GM13976 (cell line): ENCODE measurements around the gene PLA2G4B.

Source experiments
- DNase-seq: peaks from one replicate; pipeline ENCODE4 v3.0.0; 2012; ENCODE audit warnings: low spot score
- in situ Hi-C: fragments of 300-500 bp; cut with MboI; formaldehyde crosslinking; loops from one replicate; pipeline ENCODE4 v1.12.0; 2022; ENCODE audit warnings: low sequenced_read_pairs, mixed read lengths, inconsistent platforms; ENCODE audit not compliant: unreplicated experiment
- TF ChIP-seq, protein P1 (sequence below): IDR thresholded peaks from 2 replicates; pipeline ENCODE4 v1.5.1; 2012; ENCODE audit warnings: borderline replicate concordance, mild to moderate bottlenecking; ENCODE audit not compliant: insufficient read depth; ENCODE audit errors: extremely low read depth, missing control alignments, control extremely low read depth

The PLA2G4B gene

DNA sequence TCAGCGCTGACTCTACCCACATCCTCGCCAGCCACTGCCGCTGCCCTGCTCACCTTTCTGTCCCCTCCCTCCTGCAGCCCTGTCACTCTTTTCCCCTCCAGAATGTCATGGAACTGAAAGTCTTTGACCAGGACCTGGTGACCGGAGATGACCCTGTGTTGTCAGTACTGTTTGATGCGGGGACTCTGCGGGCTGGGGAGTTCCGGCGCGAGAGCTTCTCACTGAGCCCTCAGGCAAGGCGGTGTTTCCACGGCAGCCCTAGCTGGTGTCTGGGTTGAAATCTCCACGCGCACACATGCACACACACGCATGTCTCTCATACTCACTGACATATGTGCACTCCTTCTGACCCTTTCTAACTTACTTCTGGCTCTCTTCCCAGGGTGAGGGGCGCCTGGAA, 2.0 kb downstream of the PLA2G4B start:
- in situ Hi-C loops: no loop called here
- no peak for DNase-seq
- TF ChIP-seq, protein P1, sequence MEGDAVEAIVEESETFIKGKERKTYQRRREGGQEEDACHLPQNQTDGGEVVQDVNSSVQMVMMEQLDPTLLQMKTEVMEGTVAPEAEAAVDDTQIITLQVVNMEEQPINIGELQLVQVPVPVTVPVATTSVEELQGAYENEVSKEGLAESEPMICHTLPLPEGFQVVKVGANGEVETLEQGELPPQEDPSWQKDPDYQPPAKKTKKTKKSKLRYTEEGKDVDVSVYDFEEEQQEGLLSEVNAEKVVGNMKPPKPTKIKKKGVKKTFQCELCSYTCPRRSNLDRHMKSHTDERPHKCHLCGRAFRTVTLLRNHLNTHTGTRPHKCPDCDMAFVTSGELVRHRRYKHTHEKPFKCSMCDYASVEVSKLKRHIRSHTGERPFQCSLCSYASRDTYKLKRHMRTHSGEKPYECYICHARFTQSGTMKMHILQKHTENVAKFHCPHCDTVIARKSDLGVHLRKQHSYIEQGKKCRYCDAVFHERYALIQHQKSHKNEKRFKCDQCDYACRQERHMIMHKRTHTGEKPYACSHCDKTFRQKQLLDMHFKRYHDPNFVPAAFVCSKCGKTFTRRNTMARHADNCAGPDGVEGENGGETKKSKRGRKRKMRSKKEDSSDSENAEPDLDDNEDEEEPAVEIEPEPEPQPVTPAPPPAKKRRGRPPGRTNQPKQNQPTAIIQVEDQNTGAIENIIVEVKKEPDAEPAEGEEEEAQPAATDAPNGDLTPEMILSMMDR: no peak

DNA sequence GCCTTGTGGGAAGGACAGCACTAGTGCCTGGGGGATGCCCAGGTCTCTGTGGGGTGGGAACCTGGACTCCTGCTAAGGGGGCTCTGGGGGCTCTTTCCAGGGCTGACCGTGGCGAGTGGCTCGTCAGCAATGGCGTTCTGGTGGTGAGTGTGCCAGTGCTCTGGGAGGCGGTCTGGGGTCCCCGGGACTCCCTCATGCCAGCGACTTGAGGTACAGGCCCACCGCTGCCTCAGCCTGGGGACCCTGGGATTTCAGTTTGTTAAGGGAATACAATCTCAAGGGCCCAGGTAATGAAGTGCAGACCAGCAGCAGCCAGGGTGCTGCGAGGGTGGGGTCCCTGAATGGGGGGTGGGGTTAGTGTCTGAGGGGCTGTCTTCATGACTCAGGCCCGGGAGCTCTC, 2.5 kb downstream of the PLA2G4B start:
- no peak for DNase-seq
- in situ Hi-C loops: no loop called here
- TF ChIP-seq, protein P1: no peak

DNA sequence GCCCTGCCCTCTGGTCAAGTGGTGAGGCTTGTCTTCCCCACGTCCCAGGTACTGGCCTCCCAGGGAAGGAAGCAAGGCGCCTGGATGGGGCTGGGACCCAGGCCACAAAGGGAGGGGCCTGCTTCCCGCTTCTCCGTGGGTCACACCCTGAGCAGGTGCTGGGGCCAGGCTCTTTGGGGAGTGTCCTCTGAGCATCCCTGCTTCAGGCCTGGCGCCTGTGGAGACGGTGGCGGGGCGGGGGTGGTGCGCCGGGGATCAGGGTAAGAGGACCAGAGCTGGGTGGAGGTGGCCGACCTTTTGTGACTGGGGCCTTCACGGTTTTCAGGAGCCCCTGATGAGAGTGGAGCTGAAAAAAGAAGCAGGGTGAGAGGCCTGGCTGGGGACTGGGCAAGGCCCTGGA, 3.6 kb downstream of the PLA2G4B start:
- in situ Hi-C loops: no loop called here
- TF ChIP-seq, protein P1: no peak
- no peak for DNase-seq

DNA sequence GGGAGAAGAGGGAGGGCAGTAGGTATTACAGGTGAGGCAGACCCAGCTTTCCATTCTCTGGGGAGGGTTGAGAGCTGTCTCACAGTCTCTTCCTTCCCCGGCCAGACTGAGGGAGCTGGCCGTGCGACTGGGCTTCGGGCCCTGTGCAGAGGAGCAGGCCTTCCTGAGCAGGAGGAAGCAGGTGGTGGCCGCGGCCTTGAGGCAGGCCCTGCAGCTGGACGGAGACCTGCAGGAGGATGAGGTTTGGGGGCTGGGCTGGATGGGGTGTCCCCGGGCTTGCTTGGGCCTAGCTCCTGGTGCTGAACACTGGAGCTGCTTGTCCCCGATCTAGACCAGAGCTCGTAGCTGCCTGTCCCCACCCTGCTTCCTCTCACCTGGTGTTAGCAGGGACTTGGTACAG, 4.9 kb downstream of the PLA2G4B start:
- in situ Hi-C loops: no loop called here
- no peak for DNase-seq
- TF ChIP-seq, protein P1: no peak

DNA sequence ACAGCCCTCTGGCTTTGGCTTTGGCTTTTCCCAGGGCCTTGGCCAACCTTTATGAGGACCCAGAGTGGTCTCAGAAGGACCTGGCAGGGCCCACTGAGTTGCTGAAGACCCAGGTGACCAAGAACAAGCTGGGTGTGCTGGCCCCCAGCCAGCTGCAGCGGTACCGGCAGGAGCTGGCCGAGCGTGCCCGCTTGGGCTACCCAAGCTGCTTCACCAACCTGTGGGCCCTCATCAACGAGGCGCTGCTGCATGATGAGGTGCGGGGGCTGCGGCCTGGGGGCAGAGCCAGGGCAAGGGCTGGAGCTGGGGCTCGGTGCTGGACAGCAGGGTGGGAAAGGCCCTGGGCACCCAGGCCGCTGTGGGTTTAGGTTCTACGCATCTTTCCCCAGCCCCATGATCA, 6.2 kb downstream of the PLA2G4B start:
- DNase-seq: no peak
- TF ChIP-seq, protein P1: no peak
- in situ Hi-C loops: no loop called here

DNA sequence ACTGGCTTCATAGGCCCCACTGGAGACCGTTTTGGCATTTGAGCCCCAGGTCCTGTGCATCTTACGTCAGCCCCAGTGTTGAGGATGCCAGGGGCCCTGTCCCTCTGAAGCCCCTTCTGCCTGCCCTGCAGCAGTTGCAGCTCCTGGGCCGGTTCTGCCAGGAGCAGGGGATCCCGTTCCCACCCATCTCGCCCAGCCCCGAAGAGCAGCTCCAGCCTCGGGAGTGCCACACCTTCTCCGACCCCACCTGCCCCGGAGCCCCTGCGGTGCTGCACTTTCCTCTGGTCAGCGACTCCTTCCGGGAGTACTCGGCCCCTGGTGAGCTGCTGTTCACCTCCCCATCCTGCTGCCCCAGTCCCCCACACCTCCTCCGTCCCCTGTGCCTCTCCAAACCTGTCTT, 8.6 kb downstream of the PLA2G4B start:
- TF ChIP-seq, protein P1: no peak
- in situ Hi-C loops: no loop called here
- DNase-seq: no peak

DNA sequence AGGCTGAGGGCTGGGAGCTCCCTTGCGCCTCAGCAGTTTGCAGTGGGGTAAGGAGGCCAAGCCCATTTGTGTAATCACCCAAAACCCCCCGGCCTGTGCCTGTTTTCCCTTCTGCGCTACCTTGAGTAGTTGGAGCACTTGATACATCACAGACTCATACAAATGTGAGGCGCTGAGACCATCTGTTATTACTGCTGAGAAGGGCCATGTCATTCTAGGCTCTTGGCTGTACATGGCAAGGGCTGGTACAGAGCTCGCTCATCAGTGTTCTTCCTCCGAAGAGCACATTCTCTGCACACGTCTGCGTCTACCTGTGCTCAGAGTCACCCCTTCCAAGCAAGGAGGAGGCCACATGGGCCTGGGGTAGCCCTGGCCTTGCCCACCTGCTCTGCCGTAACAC, 9.3 kb downstream of the PLA2G4B start:
- TF ChIP-seq, protein P1: no peak
- in situ Hi-C loops: no loop called here

More for the DNA sequence above, 9.3 kb downstream of the PLA2G4B start:
- no peak for DNase-seq
